ENCODE results near the gene PIGM.

The PIGM gene

GRCh38 chr1:160045653-160046052 is 13.9 kb upstream of the PIGM start:
- Histone ChIP-seq H2AFZ (ENCODE audit: low read depth, low read length) (no peak overlapping the region), H3K9me3 (ENCODE audit: insufficient read depth, low read length, severe bottlenecking) (no peaks in the 10 kb centered on the region), H3K27ac (ENCODE audit: low read length) (no peak overlapping the region), H3K4me1 (ENCODE audit: insufficient read depth, low read length) (peaks cover 6% of the 10 kb centered on the region), H3K36me3 (ENCODE audit: insufficient read depth, low read length) (no peaks in the 10 kb centered on the region), H3K27me3 (ENCODE audit: insufficient read depth, low read length, poor library complexity) (no peaks in the 10 kb centered on the region), H3K79me2 (ENCODE audit: insufficient read depth, low read length) (no peaks in the 10 kb centered on the region), H3K9ac (ENCODE audit: low read depth, low read length) (no peak overlapping the region), H3K4me2 (ENCODE audit: insufficient read depth, low read length) (no peak overlapping the region), H3K4me3 (ENCODE audit: low read depth in 1 of 2, low read length in 2 of 2) (no peak overlapping the region), H4K20me1 (ENCODE audit: insufficient read depth, low read length) (no peaks in the 10 kb centered on the region)
- no peak for ATAC-seq (ENCODE audit: insufficient read depth, low read depth)
- DNase-seq = no peak
- TF ChIP-seq EZH2 (IDR thresholded peaks at IDR 0.05; ENCODE audit: borderline replicate concordance, low read depth, low read length, severe bottlenecking) (no peak), CTCF (IDR thresholded peaks at IDR 0.05; ENCODE audit: borderline replicate concordance, extremely low read depth, low read length, poor library complexity, severe bottlenecking) (no peak)

- ATAC-seq (ENCODE audit: insufficient read depth, low read depth) = no peak
- Histone ChIP-seq H4K20me1 (ENCODE audit: insufficient read depth, low read length) (no peaks in the 10 kb centered on the region), H3K9me3 (ENCODE audit: insufficient read depth, low read length, severe bottlenecking) (no peaks in the 10 kb centered on the region), H3K4me2 (ENCODE audit: insufficient read depth, low read length) (no peak overlapping the region), H3K27ac (ENCODE audit: low read length) (no peak overlapping the region), H3K36me3 (ENCODE audit: insufficient read depth, low read length) (no peaks in the 10 kb centered on the region), H3K27me3 (ENCODE audit: insufficient read depth, low read length, poor library complexity) (no peaks in the 10 kb centered on the region), H2AFZ (ENCODE audit: low read depth, low read length) (no peak overlapping the region), H3K79me2 (ENCODE audit: insufficient read depth, low read length) (no peaks in the 10 kb centered on the region), H3K4me3 (ENCODE audit: low read depth in 1 of 2, low read length in 2 of 2) (no peak overlapping the region), H3K4me1 (ENCODE audit: insufficient read depth, low read length) (peaks cover 6% of the 10 kb centered on the region), H3K9ac (ENCODE audit: low read depth, low read length) (no peak overlapping the region)
- DNase-seq = no peak
- TF ChIP-seq EZH2 (IDR thresholded peaks at IDR 0.05; ENCODE audit: borderline replicate concordance, low read depth, low read length, severe bottlenecking) (no peak), CTCF (IDR thresholded peaks at IDR 0.05; ENCODE audit: borderline replicate concordance, extremely low read depth, low read length, poor library complexity, severe bottlenecking) (no peak)
Observed at GRCh38 chr1:160043543-160043942, 11.8 kb upstream of the PIGM start.

- Histone ChIP-seq H2AFZ (ENCODE audit: low read depth, low read length) (no peak overlapping the region), H3K27ac (ENCODE audit: low read length) (no peak overlapping the region), H3K4me3 (ENCODE audit: low read depth in 1 of 2, low read length in 2 of 2) (no peak overlapping the region), H3K79me2 (ENCODE audit: insufficient read depth, low read length) (no peaks in the 10 kb centered on the region), H3K4me2 (ENCODE audit: insufficient read depth, low read length) (no peak overlapping the region), H3K9me3 (ENCODE audit: insufficient read depth, low read length, severe bottlenecking) (no peaks in the 10 kb centered on the region), H3K9ac (ENCODE audit: low read depth, low read length) (no peak overlapping the region), H3K27me3 (ENCODE audit: insufficient read depth, low read length, poor library complexity) (no peaks in the 10 kb centered on the region), H3K4me1 (ENCODE audit: insufficient read depth, low read length) (no peaks in the 10 kb centered on the region), H3K36me3 (ENCODE audit: insufficient read depth, low read length) (no peaks in the 10 kb centered on the region), H4K20me1 (ENCODE audit: insufficient read depth, low read length) (no peaks in the 10 kb centered on the region)
- TF ChIP-seq EZH2 (IDR thresholded peaks at IDR 0.05; ENCODE audit: borderline replicate concordance, low read depth, low read length, severe bottlenecking) (no peak), CTCF (IDR thresholded peaks at IDR 0.05; ENCODE audit: borderline replicate concordance, extremely low read depth, low read length, poor library complexity, severe bottlenecking) (no peak)
- DNase-seq (no peak), ATAC-seq (ENCODE audit: insufficient read depth, low read depth) (no peak)
Observed at GRCh38 chr1:160040476-160040875, 8.7 kb upstream of the PIGM start.

All from DND-41 (cell line).